ENCODE measurements around the gene CES2. TPM values are rescaled to one million over a fixed set of nuclear protein-coding genes. Genes with fewer than 3 reads are reported as not detected.

Gene CES2
- total RNA-seq, 1 experiment from 2014 or later = 37.6 TPM

DNA sequence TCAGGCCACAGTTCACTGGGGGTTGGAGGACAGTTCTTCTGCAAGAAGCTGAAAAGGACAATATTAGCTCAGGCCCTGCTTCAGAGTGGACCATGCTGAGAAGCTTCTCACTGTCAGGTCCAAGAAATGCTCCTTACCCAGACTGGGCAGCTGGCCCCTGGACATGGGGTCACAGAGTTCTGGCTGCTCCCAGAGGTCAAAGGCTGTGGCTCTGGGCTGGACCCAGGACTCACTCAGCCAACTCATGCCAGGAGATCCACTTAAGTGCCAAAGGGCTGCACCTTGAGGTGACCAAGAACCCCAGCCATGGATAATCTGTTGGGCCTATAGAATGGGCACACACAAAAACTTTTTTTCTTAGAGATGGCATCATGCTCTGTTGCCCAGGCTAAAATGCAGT lies 4.0 kb downstream of the CES2 start:
- ChIA-PET POLR2A (ENCODE audit: low non-redundant PET) (no interaction called here), CTCF (no interaction called here)
- no peaks in the 10 kb centered on the region for H3K9me3 ChIP-seq (ENCODE audit: low read depth, low read length, poor library complexity, severe bottlenecking)
- TF ChIP-seq EZH2 (IDR thresholded peaks at IDR 0.05; ENCODE audit: borderline replicate concordance, low read depth, low read length, poor library complexity, severe bottlenecking) = no peak
- TF ChIP-seq, protein P1, sequence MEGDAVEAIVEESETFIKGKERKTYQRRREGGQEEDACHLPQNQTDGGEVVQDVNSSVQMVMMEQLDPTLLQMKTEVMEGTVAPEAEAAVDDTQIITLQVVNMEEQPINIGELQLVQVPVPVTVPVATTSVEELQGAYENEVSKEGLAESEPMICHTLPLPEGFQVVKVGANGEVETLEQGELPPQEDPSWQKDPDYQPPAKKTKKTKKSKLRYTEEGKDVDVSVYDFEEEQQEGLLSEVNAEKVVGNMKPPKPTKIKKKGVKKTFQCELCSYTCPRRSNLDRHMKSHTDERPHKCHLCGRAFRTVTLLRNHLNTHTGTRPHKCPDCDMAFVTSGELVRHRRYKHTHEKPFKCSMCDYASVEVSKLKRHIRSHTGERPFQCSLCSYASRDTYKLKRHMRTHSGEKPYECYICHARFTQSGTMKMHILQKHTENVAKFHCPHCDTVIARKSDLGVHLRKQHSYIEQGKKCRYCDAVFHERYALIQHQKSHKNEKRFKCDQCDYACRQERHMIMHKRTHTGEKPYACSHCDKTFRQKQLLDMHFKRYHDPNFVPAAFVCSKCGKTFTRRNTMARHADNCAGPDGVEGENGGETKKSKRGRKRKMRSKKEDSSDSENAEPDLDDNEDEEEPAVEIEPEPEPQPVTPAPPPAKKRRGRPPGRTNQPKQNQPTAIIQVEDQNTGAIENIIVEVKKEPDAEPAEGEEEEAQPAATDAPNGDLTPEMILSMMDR (conservative IDR thresholded peaks at IDR 0.05; ENCODE audit: low read depth, low read length) = no peak
- peaks cover 8% of the 10 kb centered on the region for H3K4me1 ChIP-seq (ENCODE audit: insufficient read depth, low read length, poor library complexity, severe bottlenecking)
- no peak overlapping the region for H3K27ac ChIP-seq (ENCODE audit: low read depth, low read length, poor library complexity, severe bottlenecking)
- no TSS peak for BruUV-seq (replicated peaks)
- intact Hi-C loops (cut with micrococcal nuclease; ENCODE audit: unreplicated experiment) = no loop called here
- no peak for DNase-seq (ENCODE audit: low spot score)
- H3K36me3 ChIP-seq (ENCODE audit: insufficient read depth, low read length, poor library complexity, severe bottlenecking) = peaks cover 38% of the 10 kb centered on the region
- no peaks in the 10 kb centered on the region for H3K27me3 ChIP-seq (replicated peaks; ENCODE audit: insufficient read depth, low read depth, low read length, poor library complexity)
- H3K4me3 ChIP-seq (ENCODE audit: low read depth, low read length, poor library complexity, severe bottlenecking) = no peak overlapping the region

DNA sequence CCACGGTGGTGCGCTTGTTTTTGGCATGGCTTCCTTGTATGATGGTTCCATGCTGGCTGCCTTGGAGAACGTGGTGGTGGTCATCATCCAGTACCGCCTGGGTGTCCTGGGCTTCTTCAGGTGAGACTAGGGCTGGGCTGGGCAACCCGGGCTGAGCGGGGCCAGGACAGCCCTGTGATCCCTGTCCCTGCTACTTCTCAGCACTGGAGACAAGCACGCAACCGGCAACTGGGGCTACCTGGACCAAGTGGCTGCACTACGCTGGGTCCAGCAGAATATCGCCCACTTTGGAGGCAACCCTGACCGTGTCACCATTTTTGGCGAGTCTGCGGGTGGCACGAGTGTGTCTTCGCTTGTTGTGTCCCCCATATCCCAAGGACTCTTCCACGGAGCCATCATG lies 4.9 kb downstream of the CES2 start:
- CTCF ChIA-PET = no interaction called here
- no TSS peak for BruUV-seq (replicated peaks)

DNA sequence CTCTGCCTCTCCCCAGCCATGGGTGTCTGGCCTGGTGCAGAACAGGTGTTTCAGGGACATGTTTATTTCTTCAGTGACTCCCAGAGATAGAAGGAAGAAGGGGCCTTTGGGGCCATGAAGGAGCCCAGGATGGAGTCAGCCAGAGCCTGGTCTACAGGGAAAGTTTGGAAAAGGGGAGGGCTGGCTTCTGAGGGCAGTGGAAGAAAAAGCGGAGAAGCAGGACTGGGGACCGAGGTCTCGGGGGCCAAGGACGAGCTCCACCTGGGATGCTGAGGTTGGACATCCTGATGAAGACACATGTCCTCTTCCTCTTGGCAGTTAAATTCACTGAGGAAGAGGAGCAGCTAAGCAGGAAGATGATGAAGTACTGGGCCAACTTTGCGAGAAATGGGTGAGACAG lies 7.7 kb downstream of the CES2 start:
- H3K36me3 ChIP-seq (ENCODE audit: insufficient read depth, low read length, poor library complexity, severe bottlenecking) = peaks cover 38% of the 10 kb centered on the region
- no peak for TF ChIP-seq EZH2 (IDR thresholded peaks at IDR 0.05; ENCODE audit: borderline replicate concordance, low read depth, low read length, poor library complexity, severe bottlenecking)
- TF ChIP-seq, protein P1 (conservative IDR thresholded peaks at IDR 0.05; ENCODE audit: low read depth, low read length) = no peak
- POLR2A ChIA-PET (ENCODE audit: low non-redundant PET) = no interaction called here

More for the DNA sequence above, 4.9 kb downstream of the CES2 start:
- no peak for TF ChIP-seq EZH2 (IDR thresholded peaks at IDR 0.05; ENCODE audit: borderline replicate concordance, low read depth, low read length, poor library complexity, severe bottlenecking)
- TF ChIP-seq, protein P1 (conservative IDR thresholded peaks at IDR 0.05; ENCODE audit: low read depth, low read length) = no peak
- no peak overlapping the region for H3K27ac ChIP-seq (ENCODE audit: low read depth, low read length, poor library complexity, severe bottlenecking)
- H3K9me3 ChIP-seq (ENCODE audit: low read depth, low read length, poor library complexity, severe bottlenecking) = no peaks in the 10 kb centered on the region
- H3K27me3 ChIP-seq (replicated peaks; ENCODE audit: insufficient read depth, low read depth, low read length, poor library complexity) = no peaks in the 10 kb centered on the region
- intact Hi-C loops (cut with micrococcal nuclease; ENCODE audit: unreplicated experiment) = no loop called here
- peaks cover 8% of the 10 kb centered on the region for H3K4me1 ChIP-seq (ENCODE audit: insufficient read depth, low read length, poor library complexity, severe bottlenecking)
- H3K36me3 ChIP-seq (ENCODE audit: insufficient read depth, low read length, poor library complexity, severe bottlenecking) = peaks cover 38% of the 10 kb centered on the region
- no peak overlapping the region for H3K4me3 ChIP-seq (ENCODE audit: low read depth, low read length, poor library complexity, severe bottlenecking)
- POLR2A ChIA-PET (ENCODE audit: low non-redundant PET) = no interaction called here
- DNase-seq (ENCODE audit: low spot score) = no peak

More for the DNA sequence above, 7.7 kb downstream of the CES2 start:
- CTCF ChIA-PET = interaction anchor here (0.6 kb wide), 1 partner anchor 228 kb away, joined by 4 read pairs; the partner anchor contains the start of gene NOL3
- DNase-seq (ENCODE audit: low spot score) = no peak
- intact Hi-C loops (cut with micrococcal nuclease; ENCODE audit: unreplicated experiment) = no loop called here
- no TSS peak for BruUV-seq (replicated peaks)
- H3K4me1 ChIP-seq (ENCODE audit: insufficient read depth, low read length, poor library complexity, severe bottlenecking) = no peaks in the 10 kb centered on the region
- H3K27ac ChIP-seq (ENCODE audit: low read depth, low read length, poor library complexity, severe bottlenecking) = no peak overlapping the region
- no peaks in the 10 kb centered on the region for H3K9me3 ChIP-seq (ENCODE audit: low read depth, low read length, poor library complexity, severe bottlenecking)
- H3K4me3 ChIP-seq (ENCODE audit: low read depth, low read length, poor library complexity, severe bottlenecking) = no peak overlapping the region
- no peaks in the 10 kb centered on the region for H3K27me3 ChIP-seq (replicated peaks; ENCODE audit: insufficient read depth, low read depth, low read length, poor library complexity)

Measured in A673 (cell line).